ENCODE measurements around the gene TRPM3.

Gene TRPM3

DNA sequence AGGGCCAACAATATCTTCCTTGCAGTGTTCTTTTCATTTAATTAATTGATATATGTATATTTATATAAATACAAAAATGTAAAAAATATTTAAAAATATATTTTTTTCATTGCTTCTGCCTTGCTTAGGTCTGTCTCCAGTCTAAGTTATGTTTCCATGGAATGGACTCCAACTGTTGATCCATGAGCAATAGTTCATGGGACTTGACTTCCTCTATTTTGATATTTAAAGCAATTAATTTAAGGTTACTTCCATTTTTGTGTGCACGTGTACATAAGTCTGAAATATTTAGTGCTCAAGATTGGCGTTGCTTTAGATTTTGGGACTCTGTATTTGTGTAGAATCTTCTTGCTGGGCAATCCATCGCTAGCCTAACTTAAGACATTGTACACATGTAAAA, 551.6 kb downstream of the TRPM3 start:
- DNase-seq: no peak

DNA sequence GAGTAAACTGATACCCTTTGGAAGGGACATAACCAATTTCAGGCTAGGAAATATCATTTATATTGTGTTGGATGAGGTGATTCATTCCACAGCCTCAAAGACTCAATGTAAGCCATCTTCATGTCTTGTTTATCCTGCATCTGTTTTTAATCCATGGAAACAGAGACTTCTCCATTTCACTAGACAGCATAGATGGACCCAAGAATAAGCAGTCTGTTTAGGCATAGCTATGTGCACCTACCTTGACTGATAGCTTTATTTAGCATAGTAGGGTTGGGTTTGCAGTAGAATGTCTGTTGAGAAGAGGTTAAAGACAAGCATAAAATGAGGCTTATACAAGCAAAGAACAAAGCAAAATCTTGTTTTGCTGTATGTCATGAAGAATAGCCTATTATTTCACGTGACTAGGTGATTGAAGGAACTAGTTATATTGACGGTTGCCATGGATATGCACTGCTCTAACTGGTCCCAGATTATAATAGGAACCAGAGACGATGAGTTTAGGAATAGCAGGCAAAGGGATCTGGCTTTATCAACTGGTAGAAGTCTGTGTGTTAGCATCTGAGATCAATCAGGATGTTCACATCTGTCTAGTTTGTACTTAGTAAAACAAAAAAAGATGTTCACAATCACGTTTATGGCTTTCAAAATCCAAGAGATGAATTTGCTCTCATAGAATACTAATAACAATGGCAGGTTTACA, 552.2 kb downstream of the TRPM3 start:
- no peak for DNase-seq

DNA sequence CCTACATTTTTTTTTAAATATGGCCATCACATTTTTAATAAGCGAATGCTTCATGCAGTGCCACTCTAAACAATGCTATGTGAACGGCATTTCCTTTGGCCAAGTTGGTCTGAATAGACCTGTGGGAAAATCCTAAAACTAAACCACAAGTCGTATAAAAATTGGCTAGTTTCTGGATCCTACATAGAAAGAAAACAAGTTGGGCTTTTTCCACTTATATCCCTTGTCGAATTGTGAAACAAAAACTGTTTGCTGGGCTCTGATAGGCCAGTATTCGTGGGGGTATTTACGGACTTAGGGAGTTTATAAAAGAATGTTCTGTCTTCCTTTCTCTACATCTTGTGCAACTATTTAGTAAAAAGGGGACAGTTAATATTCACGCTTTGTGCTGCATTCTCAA, 553.9 kb downstream of the TRPM3 start:
- DNase-seq: no peak

DNA sequence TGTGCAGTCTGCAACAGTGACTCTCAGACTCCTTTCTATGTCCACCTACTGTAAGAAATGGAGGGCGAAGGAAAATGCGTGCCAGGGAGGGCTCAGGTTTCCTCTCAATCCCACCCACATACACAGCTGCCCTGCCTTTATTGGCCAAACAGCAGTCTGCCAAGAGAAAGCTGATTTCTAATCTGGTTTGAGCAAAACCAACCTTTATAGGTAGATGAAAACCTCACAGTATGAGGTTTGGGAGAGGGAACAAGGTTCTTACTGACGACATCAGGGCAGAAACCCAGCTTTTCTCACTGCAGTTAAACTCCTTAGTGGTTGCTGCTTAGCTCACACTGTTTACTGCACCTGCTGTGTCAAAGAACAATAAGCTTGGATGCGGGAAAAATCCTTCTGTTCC, 554.7 kb downstream of the TRPM3 start:
- DNase-seq: no peak

DNA sequence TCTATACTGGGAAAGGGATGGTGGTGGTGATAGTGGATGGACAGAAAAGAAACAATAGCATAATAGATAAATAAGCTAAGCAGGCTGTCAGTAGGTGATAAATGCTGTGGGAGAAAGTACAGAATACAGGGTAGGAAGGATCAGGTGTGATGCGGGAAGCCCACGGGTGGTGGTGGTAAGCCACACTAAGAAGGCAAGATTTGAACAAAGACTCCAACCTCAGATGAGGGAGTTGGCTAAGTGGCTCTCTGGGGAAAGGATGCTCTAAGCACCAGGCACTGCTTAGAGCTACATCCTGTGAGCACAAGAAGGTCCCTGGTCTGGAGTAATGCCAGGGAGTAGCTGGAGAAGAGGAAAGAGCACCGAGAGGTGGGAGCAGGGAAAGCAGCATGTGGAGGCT, 555.4 kb downstream of the TRPM3 start:
- DNase-seq: no peak

DNA sequence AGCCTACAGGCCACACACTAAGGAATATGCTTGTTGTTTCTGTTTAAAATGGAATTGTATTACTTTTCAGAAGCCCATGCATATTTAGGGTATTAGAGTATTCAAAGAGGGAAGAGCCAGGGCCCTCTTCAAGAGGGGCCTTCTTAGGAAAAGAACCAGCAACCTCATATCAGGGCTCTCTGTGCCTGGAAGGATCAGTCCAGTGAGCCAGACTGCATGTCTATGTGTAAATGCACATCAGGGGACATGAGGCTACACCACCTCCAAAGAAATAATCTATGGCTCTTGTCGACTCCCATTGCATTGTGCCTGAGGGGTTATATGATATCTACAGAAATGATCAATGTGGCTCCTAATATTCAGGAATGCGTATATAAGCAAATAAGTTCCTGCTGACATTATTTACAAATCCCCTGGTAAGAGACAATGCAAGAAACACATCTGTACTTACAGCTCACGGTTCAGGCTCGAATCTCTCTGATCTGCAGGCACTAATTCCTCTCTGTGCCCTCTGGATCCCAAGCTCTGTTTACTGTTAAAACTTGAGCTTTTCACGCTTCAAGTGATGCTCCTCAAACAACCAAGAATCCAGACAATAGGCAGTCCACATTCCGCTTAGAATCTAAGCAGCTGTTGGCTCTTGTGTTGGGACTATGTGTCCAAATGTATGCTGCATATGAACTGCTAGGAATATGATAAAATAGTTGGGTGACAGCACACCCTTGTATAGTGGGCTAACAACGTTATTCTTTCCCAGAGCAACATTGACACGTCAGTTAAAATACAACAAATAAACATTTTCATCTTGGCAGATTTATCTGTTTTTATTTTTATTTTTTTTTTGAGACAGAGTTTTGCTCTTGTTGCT, 556.7 kb downstream of the TRPM3 start:
- no peak for DNase-seq

DNA sequence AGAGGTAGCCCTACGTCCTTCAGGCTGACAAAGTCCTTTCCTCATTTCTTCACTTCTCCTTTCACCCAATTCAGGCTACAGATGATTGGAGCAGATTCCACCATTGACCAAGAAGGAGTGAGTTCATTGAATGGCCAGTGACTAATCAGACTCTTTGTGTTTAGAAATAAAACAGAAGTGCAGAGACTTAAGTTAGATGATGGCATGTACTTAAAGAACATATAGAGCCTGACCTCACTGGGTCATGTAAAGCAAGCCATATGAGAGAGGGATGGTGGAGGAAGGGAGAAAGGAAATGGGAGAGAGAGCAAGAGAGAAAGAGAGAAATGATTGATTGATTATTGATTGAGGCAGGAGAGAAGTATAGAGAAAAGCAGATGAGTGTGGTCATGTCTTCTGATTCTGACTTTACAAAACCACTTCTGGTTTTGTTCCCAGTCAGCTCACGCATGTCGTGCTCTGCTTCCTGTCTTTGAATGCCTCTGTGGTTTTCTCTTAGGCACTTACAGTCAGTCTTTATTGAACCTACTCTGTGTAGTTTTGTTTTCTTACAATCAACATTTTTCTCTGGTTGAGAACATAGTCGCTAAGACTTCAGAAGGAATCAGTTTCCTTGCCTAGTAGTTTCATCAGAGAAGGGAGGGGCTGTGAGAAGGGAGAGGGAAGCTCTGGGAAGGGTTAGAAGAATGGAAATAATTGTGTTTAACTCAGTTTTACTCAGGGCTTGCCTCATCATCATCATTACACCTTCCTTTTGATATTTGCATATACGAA, 557.8 kb downstream of the TRPM3 start:
- DNase-seq: peak; percentile 41

DNA sequence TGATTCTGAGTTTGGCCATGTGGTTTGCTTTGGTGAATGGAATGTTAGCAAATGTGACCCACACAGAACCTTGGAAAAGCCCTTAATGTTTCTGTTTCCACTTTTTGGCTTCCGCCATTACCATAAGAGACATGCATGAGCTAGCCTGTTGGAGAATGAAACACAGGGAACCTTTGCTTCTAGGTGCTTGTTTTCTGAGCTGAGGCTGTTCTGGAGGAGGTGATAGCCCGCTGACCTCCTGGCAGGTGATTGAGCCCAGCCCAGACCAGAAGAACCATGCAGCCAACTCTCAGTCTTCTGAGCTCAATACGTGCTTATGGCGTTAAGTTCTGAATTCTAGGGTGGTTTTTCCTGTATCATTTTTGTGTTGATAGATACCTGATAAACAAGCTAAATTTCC, 558.4 kb downstream of the TRPM3 start:
- no peak for DNase-seq

DNA sequence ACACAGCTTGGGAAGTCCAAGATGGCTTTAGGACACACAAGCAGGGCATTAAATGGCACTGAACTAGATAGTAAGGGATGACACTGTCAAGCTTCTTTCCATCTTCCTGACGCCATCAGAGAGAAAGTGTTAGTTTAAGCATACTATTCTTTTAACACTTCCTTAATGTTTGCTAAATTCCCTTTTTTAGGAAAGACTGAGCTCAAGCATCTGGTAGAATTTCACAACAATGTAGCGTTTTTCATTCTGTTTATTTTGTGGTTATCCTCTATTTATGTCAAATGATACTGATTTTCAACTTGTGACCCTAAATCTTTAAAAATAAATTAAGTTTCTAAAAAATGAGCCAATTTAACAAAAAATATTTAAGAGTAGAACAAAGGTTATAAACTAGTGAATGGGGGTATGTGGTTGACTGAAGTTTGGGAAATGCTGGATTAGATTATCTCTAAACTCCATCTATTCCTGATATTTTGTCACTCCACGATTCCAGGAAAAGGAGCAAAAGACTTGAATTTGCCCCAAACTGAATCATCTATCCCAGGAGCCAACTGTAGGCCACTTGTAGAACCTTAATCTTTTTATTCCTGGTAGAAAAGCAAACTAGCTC, 559.5 kb downstream of the TRPM3 start:
- no peak for DNase-seq

DNA sequence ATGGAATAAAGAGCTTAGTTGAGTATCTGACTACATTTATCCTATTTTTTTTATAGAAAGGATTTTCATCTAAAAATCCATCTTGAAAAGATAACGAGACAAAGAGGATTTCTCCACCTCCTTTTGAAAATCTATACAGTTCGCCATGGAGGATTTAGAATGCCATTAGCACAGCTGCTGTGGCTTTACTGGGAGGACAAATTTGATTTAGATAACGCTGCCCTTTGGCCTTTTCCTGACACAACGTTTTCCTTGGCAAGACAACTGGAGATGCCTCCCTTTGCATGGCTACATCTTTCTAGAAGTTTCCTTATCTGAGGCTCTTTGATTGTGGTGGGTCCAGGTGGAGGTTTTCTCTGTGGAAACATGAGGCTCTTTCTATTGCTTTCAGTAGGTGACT, 560.3 kb downstream of the TRPM3 start:
- no peak for DNase-seq

DNA sequence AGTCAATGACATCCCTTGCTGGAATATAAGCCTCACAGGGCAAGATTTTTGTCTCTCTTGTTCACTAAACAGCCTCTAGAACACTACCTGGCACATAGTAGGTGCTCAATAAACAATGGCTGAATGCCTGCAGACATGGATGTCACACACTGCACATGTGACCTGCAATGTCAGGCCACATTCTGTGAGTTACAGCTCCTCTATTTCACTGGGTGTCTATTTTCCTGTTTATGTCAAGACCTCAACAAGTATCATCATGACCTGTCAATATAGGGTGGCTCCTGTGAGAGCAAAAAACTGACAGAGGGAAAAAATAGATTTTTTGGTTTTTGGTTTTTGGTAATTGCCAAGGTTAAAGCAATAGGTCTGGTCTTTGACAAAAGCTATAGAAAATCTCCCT, 562.3 kb downstream of the TRPM3 start:
- DNase-seq: no peak

DNA sequence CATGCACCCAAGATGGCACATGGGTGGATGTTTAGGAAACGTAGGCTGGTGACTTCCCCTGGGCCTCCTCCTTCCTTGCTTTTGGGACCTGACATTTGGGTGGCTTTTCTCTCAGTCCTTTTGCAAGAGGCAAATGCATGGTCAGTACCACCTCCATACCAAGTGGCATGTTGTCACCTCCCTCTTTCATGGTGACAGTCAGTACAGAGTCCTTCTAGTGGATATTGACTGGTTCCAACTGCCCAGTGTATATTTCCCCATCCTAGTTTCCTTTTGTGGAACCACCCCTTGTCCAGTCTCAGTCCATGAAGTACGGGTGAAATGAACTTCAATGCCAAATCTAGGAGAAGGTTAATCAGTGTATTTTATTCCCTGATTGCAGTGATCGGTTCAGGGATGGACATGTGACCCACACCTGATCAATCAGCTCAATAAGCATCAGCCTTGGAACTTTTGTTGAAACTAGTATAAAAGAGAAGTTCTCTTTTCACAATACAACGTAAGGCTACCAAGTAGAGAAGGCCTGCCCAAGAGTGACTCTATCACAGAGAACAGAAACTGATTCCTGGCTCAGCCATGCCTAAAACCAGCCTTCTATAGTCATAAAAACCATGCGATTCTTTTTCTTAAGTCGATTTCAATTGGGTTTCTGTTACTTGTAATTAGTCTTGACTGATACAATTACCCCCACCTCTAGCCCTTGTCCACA, 563.6 kb downstream of the TRPM3 start:
- no peak for DNase-seq

DNA sequence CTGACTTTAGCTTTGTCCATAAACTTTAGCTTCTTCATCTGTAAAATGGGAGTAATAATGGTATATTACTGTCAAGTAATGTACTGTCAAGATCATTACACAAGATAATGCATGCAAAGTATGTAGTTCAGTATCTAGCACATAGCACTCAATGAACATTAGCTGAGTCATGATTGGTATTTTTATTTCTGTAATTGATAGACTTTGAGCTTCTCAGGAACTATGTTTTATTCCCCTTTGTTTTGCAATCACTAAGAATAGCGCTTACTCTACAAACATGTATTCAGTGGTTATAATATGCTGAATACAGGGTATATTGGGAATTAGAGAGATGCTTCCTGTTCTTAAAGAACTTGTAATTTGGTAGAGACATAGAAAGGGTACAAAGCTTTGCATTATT, 564.6 kb downstream of the TRPM3 start:
- DNase-seq: no peak

DNA sequence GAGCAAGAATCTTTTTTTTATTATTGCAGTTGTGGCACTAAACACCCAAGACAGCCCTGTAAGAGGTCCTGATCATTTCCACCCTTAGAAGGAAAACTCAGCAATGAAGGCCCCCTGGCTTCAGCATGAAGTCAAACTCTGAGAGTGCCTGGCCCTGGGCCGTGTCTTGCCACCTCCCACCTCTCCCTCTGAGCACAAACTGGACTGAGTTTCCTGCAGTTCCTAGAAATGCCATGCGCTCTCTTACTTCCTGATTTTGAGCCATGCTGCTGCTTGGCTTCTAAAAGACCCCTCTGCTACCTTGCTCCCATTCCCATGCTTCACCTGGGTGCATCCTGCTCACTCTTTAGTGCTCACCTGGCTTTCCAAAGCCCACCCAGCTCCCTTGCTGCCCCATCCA, 566.5 kb downstream of the TRPM3 start:
- no peak for DNase-seq

DNA sequence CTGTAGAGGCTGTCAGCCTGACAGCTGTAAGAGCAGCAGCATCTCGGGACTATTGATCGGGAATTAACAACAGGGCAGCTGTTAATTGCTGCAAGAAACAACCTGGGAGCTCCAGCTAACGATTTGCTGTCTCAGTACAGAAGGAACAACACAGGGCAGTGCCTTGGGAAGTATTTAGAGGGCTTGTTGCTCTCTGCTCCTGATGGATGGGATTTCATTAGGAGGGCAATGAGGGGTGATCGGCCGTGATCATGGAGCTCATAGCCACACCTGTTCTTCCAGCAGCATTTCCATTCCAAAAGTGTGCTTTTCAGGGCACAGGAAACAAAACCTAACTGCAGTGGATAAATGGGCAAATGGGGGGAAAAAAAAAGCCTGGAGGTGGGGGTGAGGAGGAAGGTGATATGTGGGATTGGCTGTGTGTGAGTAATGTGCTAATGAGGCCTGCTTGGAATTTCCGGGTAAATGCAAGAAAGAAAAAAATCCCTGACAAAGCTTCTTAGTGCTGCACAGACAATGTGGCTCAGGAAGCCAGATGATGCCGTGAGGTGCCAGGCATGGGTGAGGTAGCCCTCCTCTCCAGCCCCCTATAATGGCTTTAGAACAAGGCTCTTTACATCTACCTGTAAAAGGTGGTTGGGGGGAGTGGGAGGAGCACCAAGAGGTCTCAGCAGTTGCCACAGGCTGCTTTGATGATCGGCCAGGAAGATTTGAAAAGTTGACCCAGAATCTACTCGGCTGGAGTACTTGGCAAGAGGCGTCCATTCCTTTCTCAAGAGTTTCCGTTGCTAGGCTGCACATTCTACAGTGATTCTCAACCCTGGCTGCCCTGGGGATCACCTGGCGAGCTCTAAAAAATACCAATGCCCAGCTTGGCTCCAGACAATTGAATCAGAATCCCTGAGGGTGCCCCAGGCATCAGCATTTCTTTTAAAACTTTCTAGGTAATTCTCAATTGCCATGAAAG, 567.4 kb downstream of the TRPM3 start:
- no peak for DNase-seq

DNA sequence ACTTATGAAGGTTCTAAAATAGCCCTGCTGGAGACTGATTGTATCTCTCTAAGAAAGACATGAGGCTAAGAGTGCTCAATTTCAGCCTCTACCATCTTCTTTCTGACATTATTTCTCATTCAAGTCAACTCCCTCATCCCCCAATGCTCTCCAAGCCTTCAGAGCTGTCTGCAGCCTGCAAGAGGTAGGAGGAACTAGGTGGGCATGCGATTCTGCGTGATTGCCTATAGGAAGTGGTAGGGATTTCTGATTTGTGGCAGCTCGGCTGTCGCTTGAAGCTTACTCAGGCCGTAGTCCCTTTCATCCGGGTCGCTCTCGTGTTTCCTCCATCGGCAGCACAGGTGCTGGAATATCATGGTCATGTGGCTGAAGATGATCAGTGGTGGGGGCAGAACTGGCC, 568.9 kb downstream of the TRPM3 start:
- DNase-seq: no peak

DNA sequence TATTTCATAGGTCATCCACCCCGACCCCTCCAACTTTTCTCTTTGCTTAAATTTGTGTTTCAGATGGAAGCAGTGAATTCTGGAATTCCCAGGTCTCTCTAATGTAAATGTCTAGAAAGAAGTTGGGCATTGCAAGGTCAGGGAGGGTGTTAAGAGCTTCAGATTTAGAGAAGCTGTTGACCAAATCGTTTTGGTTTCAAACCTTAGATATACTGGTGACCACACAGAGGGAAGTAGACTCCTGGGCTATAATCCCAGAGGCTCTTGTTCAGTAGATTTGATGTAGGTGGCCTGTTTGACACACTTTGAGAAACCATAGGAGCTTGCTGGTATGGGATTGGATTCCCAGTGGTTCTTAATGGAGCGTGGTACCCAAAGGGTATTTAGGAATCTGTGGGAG, 569.6 kb downstream of the TRPM3 start:
- no peak for DNase-seq

DNA sequence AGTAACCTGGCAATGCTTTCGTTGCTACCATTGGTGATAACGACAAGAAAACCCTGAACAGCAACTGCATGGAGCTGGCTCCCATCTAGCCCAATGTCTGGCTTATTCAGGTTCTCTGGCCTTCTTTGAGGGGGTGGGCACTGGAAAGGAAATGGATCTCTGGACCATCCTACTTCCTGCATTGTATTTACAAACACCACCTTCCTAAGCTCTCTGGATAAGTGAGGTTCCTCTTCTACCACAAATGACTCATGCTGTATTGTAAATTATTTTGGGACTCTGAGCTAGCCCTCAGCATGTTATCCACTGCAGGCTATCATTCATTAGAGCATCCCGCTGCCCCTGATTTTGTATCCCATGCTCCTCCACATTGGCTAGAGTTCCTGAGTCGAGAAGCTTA, 570.0 kb downstream of the TRPM3 start:
- no peak for DNase-seq

DNA sequence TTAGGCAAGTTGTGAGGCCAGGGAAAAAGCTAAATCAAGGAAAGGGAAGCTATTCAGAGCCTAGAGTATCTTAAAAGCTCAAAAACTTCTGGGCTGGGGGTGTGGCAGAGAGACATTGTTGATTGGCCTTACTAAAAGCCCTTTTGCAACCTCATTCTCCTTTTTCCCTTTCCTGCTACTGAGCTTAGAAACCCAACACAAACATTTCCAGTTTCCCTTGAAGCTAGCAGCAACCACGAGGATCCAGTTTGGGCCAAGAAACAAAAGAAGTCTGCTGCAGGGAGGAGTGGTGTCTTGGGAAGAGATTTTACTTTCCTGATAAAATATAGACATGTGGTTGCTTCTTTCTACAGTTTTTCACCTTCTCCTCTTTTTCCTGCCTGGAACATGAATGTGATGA, 571.5 kb downstream of the TRPM3 start:
- no peak for DNase-seq

DNA sequence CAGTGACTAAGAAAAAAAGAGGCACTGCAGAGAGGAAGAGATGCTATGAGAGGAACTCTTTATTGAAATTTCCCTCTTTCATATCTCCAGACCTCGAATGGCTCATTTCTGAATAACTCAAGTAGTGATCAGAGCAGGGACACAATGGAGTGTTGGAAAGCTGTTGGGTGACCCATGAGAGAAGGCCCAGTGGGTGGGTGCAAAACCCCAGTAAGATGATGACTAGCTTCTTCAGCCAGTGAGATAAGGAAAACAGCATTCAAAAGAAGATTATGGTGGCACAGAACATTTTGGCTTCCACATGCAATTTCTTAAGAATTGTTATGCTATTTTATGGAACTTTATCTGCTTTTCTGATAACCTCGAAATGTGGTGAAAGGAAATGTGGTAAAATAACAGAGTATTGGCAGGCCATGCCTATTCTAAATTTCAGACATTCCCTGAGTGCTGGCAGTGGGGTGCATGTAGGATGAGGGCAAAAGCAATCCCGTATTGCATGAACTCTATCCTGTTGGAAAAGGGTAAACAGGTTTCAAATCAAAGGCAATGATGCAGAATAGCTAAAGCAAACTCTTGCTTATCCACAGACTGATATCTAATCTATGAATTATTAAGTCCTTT, 579.0 kb downstream of the TRPM3 start:
- DNase-seq: no peak

DNA sequence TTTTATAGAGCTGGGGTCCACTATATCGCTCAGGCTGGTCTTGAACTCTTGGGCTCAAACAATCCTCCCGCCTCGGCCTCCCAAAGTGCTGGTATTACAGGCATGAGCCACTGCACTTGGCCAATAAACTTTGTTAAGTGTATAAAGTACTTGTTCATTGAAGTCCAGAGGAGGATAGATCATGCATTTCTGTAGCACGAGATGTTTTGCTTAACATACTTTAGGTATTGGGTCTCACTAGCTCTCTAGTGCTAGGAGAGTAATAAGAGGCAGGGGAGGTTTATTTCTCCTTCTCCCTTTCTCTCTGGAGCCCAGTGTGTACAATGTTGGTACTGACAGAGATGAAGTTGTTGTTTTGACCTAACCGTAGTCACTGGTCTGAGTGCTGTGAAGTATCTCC, 581.4 kb downstream of the TRPM3 start:
- DNase-seq: no peak
